ENCODE measurements around the gene UBE2I. TPM values are rescaled to one million over a fixed set of nuclear protein-coding genes. Genes with fewer than 3 reads are reported as not detected.
A peak's percentile ranks its signal among the peaks of the same experiment; 100 is the strongest.

UBE2I gene
- total RNA-seq, 1 experiment from 2014 or later: 229 TPM

DNA sequence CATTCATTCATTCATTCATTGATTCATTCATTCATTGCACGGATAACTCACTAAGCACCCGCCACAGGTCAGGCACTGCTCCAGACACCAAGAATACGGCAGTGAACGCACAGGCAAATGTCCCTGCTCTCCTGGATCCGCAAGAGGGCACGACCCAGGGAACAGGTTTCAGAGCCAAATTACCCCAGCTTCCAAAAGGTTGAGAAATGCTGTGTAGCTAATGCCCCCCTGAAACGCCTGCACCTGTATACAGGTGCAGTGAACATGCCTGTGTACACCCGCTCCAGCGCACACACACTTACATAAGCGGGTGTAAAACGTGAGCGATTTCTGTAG is 9.6 kb upstream of the UBE2I start (continued):
- TF ChIP-seq E2F1 (CRISPR knock-in tag; IDR thresholded peaks at IDR 0.05): no peak
- no peak for TF ChIP-seq ERG (CRISPR knock-in tag; IDR thresholded peaks at IDR 0.05)
- no peak for TF ChIP-seq ESRRA (CRISPR knock-in tag; IDR thresholded peaks at IDR 0.05; ENCODE audit: borderline replicate concordance)
- no peak for TF ChIP-seq SMAD4 (CRISPR knock-in tag; IDR thresholded peaks at IDR 0.05)
- no peak for TF ChIP-seq RORB (CRISPR knock-in tag; IDR thresholded peaks at IDR 0.05)
- no peak for TF ChIP-seq NFATC4 (CRISPR knock-in tag; IDR thresholded peaks at IDR 0.05)

DNA sequence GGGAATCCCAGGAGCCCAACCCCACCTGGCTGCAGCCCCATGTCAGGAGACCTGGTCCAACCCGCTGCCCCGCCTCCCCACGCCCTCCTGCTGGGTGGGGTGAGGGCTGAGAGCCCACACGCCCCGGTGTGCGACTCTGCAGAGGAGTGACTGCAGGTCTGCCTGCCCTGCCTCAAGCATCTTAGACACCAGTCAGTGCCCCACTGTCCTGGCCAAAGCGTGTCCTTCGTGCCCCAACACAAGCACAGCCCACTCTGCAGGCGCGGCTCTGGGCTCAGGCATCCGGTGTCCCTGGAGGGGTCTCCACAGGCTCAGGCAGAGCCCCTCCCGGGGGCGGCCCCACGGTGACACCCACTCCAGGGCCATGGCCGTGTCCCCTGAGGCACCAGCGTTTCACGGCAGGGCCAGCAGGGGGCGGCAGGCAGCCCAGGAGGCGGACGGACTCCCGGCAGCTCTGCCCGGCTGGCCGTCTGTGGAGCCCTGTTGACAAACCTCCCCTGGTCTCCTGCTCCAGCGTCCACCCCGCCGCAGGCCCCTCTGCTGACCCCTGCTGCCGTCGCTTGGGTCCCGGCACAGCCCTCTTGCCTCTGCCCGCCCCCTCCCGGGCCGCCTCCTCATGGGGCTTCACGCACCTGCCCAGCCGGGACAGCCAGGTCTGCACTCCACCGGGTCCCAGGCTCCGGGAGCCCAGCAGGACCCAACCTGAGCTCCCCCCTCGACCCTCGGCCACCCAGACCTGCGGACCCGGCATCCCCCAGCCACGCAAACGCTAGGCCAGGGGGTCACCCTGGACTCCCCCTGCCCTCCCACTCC is 8.6 kb upstream of the UBE2I start:
- H3K4me3 Mint-ChIP-seq: no peak overlapping the region
- POLR2A ChIA-PET: interaction anchor here (1.1 to 1.5 kb wide), 2 partner anchors 20 to 31 kb away, joined by 3 to 6 read pairs; no protein-coding TSS in a partner anchor

GRCh38 chr16:1301562-1301961 is 7.9 kb upstream of the UBE2I start:
- no peak for ATAC-seq
- TF ChIP-seq, protein P1, sequence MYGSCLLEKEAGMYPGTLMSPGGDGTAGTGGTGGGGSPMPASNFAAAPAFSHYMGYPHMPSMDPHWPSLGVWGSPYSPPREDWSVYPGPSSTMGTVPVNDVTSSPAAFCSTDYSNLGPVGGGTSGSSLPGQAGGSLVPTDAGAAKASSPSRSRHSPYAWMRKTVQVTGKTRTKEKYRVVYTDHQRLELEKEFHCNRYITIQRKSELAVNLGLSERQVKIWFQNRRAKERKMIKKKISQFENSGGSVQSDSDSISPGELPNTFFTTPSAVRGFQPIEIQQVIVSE (CRISPR knock-in tag; IDR thresholded peaks at IDR 0.05; ENCODE audit: borderline replicate concordance): no peak
- TF ChIP-seq CREM (CRISPR knock-in tag; IDR thresholded peaks at IDR 0.05): no peak
- TF ChIP-seq, protein P2, sequence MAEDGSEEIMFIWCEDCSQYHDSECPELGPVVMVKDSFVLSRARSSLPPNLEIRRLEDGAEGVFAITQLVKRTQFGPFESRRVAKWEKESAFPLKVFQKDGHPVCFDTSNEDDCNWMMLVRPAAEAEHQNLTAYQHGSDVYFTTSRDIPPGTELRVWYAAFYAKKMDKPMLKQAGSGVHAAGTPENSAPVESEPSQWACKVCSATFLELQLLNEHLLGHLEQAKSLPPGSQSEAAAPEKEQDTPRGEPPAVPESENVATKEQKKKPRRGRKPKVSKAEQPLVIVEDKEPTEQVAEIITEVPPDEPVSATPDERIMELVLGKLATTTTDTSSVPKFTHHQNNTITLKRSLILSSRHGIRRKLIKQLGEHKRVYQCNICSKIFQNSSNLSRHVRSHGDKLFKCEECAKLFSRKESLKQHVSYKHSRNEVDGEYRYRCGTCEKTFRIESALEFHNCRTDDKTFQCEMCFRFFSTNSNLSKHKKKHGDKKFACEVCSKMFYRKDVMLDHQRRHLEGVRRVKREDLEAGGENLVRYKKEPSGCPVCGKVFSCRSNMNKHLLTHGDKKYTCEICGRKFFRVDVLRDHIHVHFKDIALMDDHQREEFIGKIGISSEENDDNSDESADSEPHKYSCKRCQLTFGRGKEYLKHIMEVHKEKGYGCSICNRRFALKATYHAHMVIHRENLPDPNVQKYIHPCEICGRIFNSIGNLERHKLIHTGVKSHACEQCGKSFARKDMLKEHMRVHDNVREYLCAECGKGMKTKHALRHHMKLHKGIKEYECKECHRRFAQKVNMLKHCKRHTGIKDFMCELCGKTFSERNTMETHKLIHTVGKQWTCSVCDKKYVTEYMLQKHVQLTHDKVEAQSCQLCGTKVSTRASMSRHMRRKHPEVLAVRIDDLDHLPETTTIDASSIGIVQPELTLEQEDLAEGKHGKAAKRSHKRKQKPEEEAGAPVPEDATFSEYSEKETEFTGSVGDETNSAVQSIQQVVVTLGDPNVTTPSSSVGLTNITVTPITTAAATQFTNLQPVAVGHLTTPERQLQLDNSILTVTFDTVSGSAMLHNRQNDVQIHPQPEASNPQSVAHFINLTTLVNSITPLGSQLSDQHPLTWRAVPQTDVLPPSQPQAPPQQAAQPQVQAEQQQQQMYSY (CRISPR knock-in tag; IDR thresholded peaks at IDR 0.05): no peak
- peaks cover 19% of the 10 kb centered on the region for H3K4me1 Mint-ChIP-seq
- H3K27me3 Mint-ChIP-seq (ENCODE audit: low read depth): peaks cover 11% of the 10 kb centered on the region
- no peaks in the 10 kb centered on the region for H3K9me3 Mint-ChIP-seq
- no peaks in the 10 kb centered on the region for H3K36me3 Mint-ChIP-seq
- no peak for DNase-seq (ENCODE audit: low spot score)
- ChIA-PET POLR2A (interaction anchor here (1.1 to 1.5 kb wide), 2 partner anchors 21 to 31 kb away, joined by 3 to 6 read pairs; no protein-coding TSS in a partner anchor), CTCF (interaction anchor here (0.6 to 3.3 kb wide), 21 partner anchors 8 to 481 kb away, joined by 3 to 48 read pairs (median 6); partner anchors contain the start of genes BAIAP3, SPSB3, UBE2I and UQCC4)
- H3K27ac Mint-ChIP-seq: no peak overlapping the region
- no peak overlapping the region for H3K4me3 Mint-ChIP-seq

More for the DNA sequence above, 8.6 kb upstream of the UBE2I start:
- Mint-ChIP-seq H3K36me3 (no peaks in the 10 kb centered on the region), H3K4me1 (peaks cover 20% of the 10 kb centered on the region), H3K9me3 (no peaks in the 10 kb centered on the region), H3K27me3 (ENCODE audit: low read depth) (peaks cover 11% of the 10 kb centered on the region), H3K27ac (no peak overlapping the region)
- CTCF ChIA-PET: interaction anchor here (0.6 to 3.3 kb wide), 21 partner anchors 8 to 481 kb away, joined by 3 to 48 read pairs (median 6); partner anchors contain the start of genes BAIAP3, SPSB3, UBE2I and UQCC4
- TF ChIP-seq, protein P3, sequence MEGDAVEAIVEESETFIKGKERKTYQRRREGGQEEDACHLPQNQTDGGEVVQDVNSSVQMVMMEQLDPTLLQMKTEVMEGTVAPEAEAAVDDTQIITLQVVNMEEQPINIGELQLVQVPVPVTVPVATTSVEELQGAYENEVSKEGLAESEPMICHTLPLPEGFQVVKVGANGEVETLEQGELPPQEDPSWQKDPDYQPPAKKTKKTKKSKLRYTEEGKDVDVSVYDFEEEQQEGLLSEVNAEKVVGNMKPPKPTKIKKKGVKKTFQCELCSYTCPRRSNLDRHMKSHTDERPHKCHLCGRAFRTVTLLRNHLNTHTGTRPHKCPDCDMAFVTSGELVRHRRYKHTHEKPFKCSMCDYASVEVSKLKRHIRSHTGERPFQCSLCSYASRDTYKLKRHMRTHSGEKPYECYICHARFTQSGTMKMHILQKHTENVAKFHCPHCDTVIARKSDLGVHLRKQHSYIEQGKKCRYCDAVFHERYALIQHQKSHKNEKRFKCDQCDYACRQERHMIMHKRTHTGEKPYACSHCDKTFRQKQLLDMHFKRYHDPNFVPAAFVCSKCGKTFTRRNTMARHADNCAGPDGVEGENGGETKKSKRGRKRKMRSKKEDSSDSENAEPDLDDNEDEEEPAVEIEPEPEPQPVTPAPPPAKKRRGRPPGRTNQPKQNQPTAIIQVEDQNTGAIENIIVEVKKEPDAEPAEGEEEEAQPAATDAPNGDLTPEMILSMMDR (IDR thresholded peaks at IDR 0.05): peak; percentile 89
- TF ChIP-seq FOXK1 (CRISPR knock-in tag; IDR thresholded peaks at IDR 0.05) (peak; percentile 39; the same call in 1 of the 2 replicates), SP1 (CRISPR knock-in tag; conservative IDR thresholded peaks at IDR 0.05) (no peak), ZNF121 (CRISPR knock-in tag; IDR thresholded peaks at IDR 0.05) (0 out of 2 replicates have a peak, but pooled peaks have one; percentile 33), ZNF423 (CRISPR knock-in tag; IDR thresholded peaks at IDR 0.05) (peak; percentile 76), FOXP1 (CRISPR knock-in tag; IDR thresholded peaks at IDR 0.05; ENCODE audit: borderline replicate concordance) (0 out of 2 replicates have a peak, but pooled peaks have one; percentile 55), MAX (CRISPR knock-in tag; IDR thresholded peaks at IDR 0.05) (peak; percentile 38; the same call in 1 of the 2 replicates), ETV6 (CRISPR knock-in tag; IDR thresholded peaks at IDR 0.05) (no peak)
- TF ChIP-seq, protein P4, sequence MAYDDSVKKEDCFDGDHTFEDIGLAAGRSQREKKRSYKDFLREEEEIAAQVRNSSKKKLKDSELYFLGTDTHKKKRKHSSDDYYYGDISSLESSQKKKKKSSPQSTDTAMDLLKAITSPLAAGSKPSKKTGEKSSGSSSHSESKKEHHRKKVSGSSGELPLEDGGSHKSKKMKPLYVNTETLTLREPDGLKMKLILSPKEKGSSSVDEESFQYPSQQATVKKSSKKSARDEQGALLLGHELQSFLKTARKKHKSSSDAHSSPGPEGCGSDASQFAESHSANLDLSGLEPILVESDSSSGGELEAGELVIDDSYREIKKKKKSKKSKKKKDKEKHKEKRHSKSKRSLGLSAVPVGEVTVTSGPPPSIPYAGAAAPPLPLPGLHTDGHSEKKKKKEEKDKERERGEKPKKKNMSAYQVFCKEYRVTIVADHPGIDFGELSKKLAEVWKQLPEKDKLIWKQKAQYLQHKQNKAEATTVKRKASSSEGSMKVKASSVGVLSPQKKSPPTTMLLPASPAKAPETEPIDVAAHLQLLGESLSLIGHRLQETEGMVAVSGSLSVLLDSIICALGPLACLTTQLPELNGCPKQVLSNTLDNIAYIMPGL (CRISPR knock-in tag; IDR thresholded peaks at IDR 0.05): peak; percentile 83
- DNase-seq (ENCODE audit: low spot score) (peak; percentile 83), ATAC-seq (peak; percentile 70)

Data from WTC11 (cell line).